ENCODE measurements around the gene CD86.
"Not testable (repeated sequence)": the region's sequence is repeated elsewhere in the genome, so short reads cannot be mapped to it uniquely, and the experiment has no call there.

Gene CD86

DNA sequence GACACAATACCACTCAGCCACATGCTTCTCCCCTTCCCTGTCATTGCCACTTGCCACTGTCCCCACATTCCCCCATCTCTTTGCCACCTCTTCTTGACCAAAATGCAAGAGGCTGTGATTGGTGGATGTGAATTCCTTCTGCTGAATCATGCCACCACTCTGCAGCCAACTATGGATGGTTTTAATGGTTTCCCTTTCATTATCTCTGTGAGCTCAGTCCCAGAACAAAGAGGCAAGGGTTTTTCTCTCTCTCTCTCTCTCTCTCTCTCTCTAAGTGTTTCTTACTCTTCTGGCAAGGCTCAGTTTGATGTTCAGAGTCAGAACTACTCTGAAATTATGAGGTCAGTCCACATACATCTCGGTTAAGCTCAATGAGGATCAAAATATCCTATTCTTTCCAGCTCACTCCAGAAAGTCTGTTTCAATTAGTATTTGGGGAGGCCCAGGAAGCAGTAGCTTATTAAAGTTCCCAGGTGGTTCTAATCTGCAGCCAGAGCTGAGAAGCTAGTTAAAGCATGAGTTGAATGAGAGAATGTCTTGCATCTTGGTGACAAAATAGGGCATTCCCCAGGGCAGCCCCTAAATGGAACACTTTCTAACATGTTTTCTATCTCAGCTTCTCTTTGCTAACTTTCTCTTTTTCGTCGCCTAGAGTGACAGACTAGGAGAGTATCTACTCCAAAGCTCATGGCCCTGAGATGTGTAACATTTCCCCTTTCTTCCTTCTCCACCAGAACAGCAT lies 24.6 kb upstream of the CD86 start:
- H3K4me3 ChIP-seq (replicated peaks; ENCODE audit: low read depth, low read length), result no peak overlapping the region
- TF ChIP-seq CTCF (IDR thresholded peaks at IDR 0.05; ENCODE audit: low read length, missing control alignments), result no peak
- peak; percentile 52 for DNase-seq (ENCODE audit: low read depth)

GRCh38 chr3:122031123-122031468 lies 24.1 kb upstream of the CD86 start:
- DNase-seq (ENCODE audit: low read depth), result no peak
- no peak for TF ChIP-seq CTCF (IDR thresholded peaks at IDR 0.05; ENCODE audit: low read length, missing control alignments)
- H3K4me3 ChIP-seq (replicated peaks; ENCODE audit: low read depth, low read length), result no peak overlapping the region

DNA sequence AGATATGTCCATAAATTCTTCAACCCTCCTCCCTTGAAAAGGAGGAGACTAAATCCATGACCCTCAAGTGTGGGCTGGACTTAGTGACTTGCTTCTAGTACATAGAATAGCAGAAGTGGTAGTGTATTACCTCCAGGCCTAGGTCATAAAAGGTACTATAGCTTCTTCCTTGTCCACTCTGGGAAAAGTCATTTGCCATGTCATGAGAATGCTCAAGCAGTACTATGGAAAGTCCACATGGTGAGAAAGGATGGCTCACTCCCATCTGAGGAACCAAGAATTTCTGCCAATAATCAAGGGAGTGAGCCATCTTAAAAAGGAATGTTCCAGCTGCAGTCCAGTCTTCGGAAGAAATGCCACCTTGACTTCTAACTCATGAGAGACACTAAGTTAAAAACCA lies 22.6 kb upstream of the CD86 start:
- no peak overlapping the region for H3K4me3 ChIP-seq (replicated peaks; ENCODE audit: low read depth, low read length)
- no peak for TF ChIP-seq CTCF (IDR thresholded peaks at IDR 0.05; ENCODE audit: low read length, missing control alignments)
- DNase-seq (ENCODE audit: low read depth), result no peak

DNA sequence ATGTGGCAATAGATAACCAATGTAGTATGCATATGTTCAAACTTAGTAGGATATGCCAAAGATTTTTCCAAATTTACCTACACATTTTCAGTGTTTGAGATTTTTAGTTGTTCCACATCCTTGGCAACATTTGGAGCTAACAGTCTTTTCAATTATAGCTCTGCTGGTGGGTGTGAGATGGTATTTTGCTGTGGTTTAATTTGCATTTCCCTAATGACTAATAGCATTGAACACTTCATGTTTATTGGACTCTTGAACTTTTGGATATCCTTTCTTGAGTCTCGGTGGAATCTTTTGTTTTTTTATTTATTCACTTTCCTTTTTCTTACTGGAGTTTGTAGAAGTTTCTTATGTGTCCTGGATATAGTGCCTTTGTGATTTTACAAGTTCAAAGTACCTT lies 22.1 kb upstream of the CD86 start:
- no peak for DNase-seq (ENCODE audit: low read depth)
- TF ChIP-seq CTCF (IDR thresholded peaks at IDR 0.05; ENCODE audit: low read length, missing control alignments), result no peak
- no peak overlapping the region for H3K4me3 ChIP-seq (replicated peaks; ENCODE audit: low read depth, low read length)

DNA sequence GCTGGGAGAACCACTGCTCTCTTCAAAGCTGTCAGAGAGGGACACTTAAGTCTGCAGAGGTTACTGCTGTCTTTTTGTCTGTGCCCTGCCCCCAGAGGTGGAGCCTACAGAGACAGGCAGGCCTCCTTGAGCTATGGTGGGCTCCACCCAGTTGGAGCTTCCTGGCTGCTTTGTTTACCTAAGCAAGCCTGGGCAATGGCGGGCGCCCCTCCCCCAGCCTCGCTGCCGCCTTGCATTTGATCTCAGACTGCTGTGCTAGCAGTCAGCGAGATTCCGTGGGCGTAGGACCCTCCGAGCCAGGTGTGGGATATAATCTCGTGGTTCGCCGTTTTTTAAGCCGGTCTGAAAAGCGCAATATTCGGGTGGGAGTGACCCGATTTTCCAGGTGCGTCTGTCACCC lies 7.9 kb upstream of the CD86 start:
- DNase-seq (ENCODE audit: low read depth); H3K4me3 ChIP-seq (replicated peaks; ENCODE audit: low read depth, low read length): not testable (repeated sequence)

DNA sequence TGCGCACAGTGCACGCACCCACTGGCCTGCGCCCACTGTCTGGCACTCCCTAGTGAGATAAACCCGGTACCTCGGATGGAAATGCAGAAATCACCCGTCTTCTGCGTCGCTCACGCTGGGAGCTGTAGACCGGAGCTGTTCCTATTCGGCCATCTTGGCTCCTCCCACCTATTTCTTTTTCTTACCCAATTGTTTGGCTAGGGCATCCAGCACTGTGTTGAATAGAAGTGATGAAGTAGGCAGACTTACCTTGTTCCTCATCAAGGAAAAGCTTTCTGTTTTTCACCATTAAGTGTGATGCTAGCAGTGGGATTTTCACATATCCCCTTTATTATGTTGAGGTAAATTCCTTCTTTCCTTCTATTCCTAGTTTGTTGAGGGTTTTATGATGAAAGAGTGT lies 7.4 kb upstream of the CD86 start:
- not testable (repeated sequence) for DNase-seq (ENCODE audit: low read depth); H3K4me3 ChIP-seq (replicated peaks; ENCODE audit: low read depth, low read length)

GRCh38 chr3:122052968-122053367 lies 2.2 kb upstream of the CD86 start:
- TF ChIP-seq CTCF (IDR thresholded peaks at IDR 0.05; ENCODE audit: low read length, missing control alignments), result no peak
- DNase-seq (ENCODE audit: low read depth), result no peak
- H3K4me3 ChIP-seq (replicated peaks; ENCODE audit: low read depth, low read length), result no peak overlapping the region

DNA sequence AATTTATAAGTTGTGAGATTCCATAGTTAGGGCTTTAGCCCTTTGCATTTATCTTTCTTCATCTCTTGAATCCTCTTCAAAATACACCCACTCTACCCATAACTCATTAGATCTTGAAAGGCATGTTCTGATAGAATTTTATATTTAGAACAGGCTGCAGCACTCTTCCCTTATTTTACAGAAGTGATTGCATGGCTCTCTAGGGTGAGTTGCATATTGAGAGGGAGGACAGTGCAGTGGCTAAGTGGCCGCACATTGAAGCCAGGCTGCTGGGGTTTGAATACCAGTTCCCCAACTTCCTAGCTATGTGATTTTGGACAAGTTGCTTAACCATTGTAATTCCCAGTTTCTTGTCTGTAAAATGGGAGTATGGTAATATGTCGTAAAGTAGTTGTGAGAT lies 2.5 kb downstream of the CD86 start:
- DNase-seq (ENCODE audit: low read depth), result no peak
- TF ChIP-seq CTCF (IDR thresholded peaks at IDR 0.05; ENCODE audit: low read length, missing control alignments), result no peak
- H3K4me3 ChIP-seq (replicated peaks; ENCODE audit: low read depth, low read length), result no peak overlapping the region
